ENCODE results near the gene IRF3. TPM values are rescaled to one million over a fixed set of nuclear protein-coding genes. Genes with fewer than 3 reads are reported as not detected.

The IRF3 gene
- total RNA-seq, 1 experiment from 2014 or later: 107 TPM

DNA sequence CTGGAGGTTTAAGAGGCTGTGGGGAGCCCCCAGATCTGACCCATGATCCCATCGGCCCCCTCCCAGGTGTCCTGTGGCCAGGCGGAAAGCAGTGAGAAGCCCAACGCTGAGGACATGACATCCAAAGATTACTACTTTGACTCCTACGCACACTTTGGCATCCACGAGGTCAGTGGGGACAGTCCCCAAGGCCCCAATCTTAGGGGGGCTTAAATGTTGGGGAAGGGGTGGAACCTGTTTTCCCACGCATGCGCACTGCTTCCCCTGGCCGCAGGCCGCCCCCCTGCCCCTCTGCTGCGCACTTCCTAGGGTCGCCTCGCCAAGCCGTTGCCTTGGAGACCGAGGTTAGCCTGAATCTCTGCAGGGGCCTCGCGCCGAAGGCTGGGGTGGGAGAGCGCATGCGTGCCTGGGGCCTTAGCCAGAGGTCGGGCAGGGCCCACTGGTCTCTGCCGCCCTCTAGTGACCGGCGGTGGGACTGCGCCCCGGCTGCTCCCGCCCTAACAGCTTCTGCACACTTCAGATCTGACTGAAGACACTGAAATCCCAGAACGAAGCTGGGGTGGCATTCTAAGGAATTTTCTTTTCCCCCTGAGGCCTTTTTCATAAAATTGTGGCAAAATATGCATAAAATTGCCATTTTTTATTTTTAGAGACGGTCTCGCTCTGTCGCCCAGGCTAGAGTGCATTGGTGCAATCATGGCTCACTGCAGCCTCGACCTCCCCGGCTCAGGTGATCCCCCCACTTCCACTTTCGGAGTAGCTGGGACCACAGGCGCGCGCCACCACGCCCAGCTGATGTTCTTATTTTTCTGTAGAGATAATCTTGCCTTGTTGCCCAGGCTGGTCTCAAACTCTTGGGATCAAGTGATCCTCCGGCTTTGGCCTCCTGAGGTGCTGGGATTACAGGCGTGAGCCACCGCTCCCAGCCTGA, 15.0 kb upstream of the IRF3 start:
- peak; percentile 100 for DNase-seq
- no peaks in the 10 kb centered on the region for H3K27me3 ChIP-seq (ENCODE audit: control insufficient read depth, insufficient read depth, low read length)
- H3K4me3 ChIP-seq (ENCODE audit: insufficient read depth, low read depth, low read length): no peak overlapping the region
- H3K36me3 ChIP-seq (replicated peaks; ENCODE audit: control insufficient read depth, insufficient read depth, low read length): peaks cover 24% of the 10 kb centered on the region

DNA sequence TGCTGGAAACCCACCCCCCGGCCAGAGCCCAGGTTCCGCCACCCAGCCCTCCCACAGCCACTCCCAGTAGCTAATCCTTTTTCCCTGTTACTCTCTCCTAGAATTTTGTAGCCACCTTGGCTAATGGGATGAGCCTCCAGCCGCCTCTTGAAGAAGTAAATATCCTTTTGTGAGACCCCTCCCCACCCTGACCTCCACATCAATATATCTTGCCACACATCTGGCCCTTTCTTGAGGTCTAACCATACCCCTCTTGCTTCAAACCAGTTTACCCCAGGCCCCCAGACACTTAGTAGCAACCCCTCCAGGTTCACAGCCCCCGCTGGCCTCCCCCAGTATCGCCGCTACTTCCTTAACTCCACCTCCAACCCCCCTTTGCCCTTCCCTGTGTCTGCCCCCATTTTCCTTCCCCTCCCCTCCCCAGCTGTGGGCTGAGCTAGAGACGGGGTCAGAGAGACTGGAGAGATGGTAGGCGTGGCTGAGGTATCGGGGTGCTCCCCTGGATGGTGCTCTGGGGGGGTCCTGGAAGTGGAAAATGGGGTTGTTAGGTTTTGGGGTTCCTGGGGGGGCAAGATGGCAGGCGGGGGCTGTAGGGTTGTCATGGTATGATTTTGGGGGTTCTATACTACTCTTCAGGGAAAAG, 14.2 kb upstream of the IRF3 start:
- Histone ChIP-seq H3K27me3 (ENCODE audit: control insufficient read depth, insufficient read depth, low read length) (no peaks in the 10 kb centered on the region), H3K36me3 (replicated peaks; ENCODE audit: control insufficient read depth, insufficient read depth, low read length) (peaks cover 17% of the 10 kb centered on the region), H3K4me3 (ENCODE audit: insufficient read depth, low read depth, low read length) (no peak overlapping the region)
- DNase-seq: peak; percentile 51

DNA sequence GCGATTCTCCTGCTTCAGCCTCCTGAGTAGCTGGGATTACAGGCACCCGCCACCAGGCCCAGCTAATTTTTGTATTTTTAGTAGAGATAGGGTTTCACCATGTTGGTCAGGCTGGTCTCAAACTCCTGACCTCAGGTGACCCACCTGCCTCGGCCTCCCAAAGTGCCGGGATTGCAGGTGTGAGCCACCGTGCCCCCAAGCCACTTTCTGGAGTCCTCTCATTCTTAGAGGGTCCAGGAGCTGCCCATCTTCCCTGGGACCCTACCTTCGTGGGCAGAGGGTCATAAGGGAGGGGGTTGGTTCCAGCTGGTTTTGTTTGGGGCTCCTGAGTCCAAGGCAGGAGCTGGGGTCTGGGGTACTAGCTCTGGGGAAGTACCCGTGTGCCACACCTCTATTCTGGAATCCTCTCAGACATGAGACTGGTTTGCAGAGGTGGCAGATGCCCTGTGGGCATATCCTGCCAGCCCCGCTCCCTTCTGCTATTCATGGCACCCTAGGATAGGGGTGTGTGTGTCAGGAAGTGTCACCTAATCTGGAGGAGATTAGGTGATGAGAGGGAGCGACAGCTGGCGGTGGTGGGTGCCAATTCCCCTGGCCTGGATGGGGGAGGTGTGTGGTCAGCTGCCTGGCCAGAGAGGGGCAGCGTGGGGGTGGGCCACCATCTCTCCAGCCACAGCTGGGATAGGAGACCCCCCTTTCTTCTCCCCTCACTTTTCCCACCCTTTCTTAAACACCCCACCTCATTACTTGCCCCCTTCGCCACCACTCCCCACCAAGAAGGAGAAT, 13.5 kb upstream of the IRF3 start:
- peaks cover 14% of the 10 kb centered on the region for H3K36me3 ChIP-seq (replicated peaks; ENCODE audit: control insufficient read depth, insufficient read depth, low read length)
- no peaks in the 10 kb centered on the region for H3K27me3 ChIP-seq (ENCODE audit: control insufficient read depth, insufficient read depth, low read length)
- DNase-seq: no peak
- H3K4me3 ChIP-seq (ENCODE audit: insufficient read depth, low read depth, low read length): no peak overlapping the region

DNA sequence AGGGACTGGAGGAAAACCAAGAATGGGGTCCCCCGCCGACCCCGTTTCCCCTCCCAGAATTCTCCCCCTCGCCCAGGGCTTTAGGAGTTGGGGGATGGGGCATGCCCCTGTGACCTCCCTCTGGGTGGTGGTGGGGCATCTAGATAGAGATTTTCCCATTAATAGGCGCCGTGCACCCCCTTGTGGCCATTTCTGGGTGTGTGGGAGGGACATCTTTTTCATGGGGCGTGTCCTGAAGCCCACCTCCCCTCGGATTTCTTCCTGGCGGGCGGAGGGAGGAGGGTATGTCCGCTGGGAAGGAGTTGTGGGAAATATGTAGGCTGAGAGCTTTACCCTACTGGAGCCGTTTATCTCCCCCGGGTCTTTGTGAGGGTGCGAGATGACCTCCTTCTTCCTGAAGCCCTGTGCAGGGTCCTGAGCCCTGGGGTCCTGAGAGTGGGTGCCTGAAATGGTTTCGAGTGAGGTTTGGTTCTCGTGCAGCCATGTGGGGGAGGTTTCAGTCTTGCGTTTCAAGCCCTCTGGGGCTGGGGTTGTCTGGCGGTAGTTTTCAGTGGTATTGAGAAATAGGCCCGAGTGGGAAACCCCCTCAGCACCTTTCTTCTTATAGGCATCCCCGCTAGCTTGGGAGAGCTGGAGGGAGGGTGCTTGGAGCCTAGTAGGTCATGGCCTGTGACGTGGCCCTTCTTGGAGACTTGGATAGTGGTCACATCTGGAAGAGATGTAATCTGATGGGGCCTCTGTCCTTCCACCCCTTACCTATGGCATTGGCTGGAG, 12.4 kb upstream of the IRF3 start:
- Histone ChIP-seq H3K36me3 (replicated peaks; ENCODE audit: control insufficient read depth, insufficient read depth, low read length) (peaks cover 16% of the 10 kb centered on the region), H3K27me3 (ENCODE audit: control insufficient read depth, insufficient read depth, low read length) (no peaks in the 10 kb centered on the region), H3K4me3 (ENCODE audit: insufficient read depth, low read depth, low read length) (peak overlapping the region; percentile 100)
- peak; percentile 88 for DNase-seq

DNA sequence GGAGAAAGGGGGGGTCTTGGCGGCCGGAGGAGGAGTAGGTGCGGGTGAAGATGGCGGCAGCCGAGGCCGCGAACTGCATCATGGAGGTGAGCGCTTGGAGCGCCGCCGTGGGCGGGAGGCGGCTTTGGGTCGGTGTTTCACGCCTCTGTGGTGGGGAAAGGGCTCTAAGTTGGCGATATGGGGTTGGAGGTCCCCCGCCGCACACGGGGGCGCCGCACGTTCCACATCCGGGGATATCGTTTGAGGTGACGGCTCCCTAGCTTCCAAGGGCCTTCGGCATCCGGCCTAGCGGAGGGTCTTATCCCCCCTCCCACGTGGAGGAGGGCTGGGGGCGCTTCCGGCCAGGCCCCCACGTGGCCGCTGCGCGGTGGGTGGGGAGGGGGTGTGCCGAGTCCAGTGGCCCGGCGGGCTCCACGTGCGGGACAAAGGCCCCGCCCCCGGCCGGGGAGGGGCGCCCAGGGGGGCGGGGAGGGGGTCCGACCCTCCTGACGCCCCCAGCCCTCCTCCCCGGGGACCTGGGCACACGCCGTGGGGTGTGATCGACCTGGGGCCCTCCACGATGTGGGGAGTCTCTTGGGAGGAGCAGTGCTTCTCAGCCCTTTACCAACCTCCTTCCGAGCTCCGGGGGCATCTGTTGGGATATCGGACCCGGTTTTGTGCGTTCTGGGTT, 11.7 kb upstream of the IRF3 start, which contains the start of gene PRMT1:
Gene PRMT1 (plus strand): TSS at position 41 of the 670 bp plus-strand sequence. CDS start 10 bp downstream, at position 51.
- DNase-seq: peak; percentile 90
- Histone ChIP-seq H3K36me3 (replicated peaks; ENCODE audit: control insufficient read depth, insufficient read depth, low read length) (peaks cover 14% of the 10 kb centered on the region), H3K27me3 (ENCODE audit: control insufficient read depth, insufficient read depth, low read length) (no peaks in the 10 kb centered on the region), H3K4me3 (ENCODE audit: insufficient read depth, low read depth, low read length) (peak within 1 kb of the TSS; percentile 100)

DNA sequence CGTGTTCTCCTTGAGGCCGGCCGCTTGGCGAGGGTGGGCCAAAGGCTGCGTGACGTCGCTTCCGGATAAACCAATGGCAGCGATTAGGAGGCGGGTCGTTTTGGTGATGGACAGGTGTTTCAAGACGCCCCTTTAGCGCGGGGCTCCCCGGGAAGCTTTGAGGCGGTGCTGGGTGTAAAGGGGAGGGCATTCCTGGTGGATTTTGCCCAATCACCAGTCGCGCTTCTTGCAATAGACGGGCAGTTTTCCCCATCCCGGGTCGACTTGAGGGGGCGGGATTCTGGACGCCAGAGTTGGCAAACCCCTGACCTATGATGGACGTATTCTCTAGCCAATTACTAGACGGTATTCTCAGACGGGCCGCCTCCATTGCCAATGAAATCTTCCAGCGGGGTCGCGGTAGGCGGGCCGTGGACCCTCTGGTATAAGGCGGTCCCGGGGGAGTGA, 11.2 kb upstream of the IRF3 start:
- no peaks in the 10 kb centered on the region for H3K27me3 ChIP-seq (ENCODE audit: control insufficient read depth, insufficient read depth, low read length)
- peaks cover 9% of the 10 kb centered on the region for H3K36me3 ChIP-seq (replicated peaks; ENCODE audit: control insufficient read depth, insufficient read depth, low read length)
- DNase-seq: peak; percentile 98
- peak overlapping the region; percentile 100 for H3K4me3 ChIP-seq (ENCODE audit: insufficient read depth, low read depth, low read length)

DNA sequence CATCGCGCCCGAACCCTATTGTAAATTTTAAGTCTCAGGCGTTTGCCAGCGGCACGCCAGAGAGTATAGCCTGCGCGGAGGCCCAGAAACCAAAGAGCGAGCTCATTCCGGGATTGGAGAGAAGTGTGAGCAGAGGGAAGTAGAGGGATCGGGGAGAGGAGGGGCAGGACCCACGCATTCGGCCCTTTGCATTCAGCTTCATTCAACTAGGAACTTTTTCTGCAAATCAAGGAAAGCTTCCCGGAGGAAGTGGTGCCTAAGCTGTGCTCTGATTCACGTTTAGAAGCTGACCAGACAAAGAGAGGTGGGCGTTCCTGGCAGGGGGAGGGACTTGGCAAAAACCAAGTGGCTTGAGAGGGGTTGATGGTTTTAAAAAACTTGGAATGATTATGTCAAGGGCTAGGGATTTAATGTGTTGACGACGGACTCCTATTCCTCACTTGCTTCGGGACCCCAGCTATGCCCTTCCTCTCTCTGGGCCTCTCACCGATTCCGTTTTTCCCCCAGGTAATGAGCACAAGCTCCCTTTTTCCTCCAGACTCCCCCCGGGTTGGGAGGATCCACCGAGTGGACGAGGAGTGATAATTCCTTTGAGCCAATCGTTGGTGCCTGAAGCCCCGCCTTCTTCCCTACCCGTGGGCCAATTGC, 10.6 kb upstream of the IRF3 start:
- H3K36me3 ChIP-seq (replicated peaks; ENCODE audit: control insufficient read depth, insufficient read depth, low read length): peaks cover 7% of the 10 kb centered on the region
- H3K27me3 ChIP-seq (ENCODE audit: control insufficient read depth, insufficient read depth, low read length): no peaks in the 10 kb centered on the region
- DNase-seq: peak; percentile 94
- H3K4me3 ChIP-seq (ENCODE audit: insufficient read depth, low read depth, low read length): peak overlapping the region; percentile 55

DNA sequence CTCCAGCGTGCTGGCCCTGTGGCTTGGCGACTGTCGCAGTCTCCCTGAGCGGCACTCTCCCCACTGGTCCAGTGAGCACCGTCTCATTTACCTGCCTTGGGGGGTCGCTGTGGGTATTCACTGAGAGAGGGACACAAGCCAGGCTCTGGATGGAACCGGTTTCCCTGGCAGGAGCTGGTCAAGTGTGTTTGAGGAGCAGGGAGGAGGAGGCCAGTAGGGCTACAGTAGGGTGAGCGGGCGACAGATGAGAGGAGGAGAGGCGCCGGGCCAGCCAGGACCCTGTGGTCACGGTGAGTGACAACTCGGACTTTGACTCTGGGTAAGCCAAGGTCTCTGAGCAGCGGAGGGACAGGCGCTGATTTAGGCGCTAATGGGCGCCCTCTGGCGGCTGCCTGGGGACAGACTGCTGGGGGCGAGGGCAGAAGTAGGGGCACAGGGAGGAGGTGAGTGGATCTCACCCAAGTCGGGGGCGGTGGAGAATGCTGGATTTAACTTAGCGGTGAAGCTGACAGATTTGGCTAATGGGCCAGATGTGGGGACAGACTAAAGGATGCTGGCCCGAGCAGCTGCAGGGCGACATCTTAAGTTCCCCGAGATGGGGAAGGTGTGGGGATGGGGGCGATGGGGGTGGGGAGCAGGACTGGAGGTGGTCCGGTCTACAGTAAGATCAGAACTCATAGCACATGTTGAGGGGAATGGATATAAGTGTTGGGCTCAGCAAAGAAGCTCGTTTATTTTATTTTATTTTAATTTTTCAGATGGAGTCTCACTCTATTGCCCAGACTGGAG, 6.7 kb upstream of the IRF3 start:
- Histone ChIP-seq H3K27me3 (ENCODE audit: control insufficient read depth, insufficient read depth, low read length) (no peaks in the 10 kb centered on the region), H3K36me3 (replicated peaks; ENCODE audit: control insufficient read depth, insufficient read depth, low read length) (peaks cover 9% of the 10 kb centered on the region), H3K4me3 (ENCODE audit: insufficient read depth, low read depth, low read length) (peak overlapping the region; percentile 21)
- DNase-seq: peak; percentile 96

DNA sequence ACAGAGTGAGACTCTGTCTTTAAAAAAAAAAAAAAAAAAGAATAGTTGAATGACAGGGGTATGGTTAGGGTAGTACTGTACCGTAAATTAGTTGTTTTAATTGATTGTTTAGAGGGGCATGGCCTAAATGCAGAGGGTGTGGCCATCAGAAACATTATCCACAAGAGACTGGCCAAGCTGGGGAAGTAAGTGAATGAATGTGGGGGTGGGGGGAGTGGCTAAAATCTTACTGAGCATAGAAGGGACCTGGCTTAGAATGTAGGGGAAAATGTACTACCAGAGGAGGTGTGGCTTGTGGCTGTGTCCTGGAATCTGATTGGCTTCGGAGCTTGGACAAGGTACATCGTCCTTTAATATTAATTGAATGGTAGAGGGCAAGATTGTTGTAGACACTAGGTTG, 3.9 kb upstream of the IRF3 start:
- Histone ChIP-seq H3K4me3 (ENCODE audit: insufficient read depth, low read depth, low read length) (no peak overlapping the region), H3K36me3 (replicated peaks; ENCODE audit: control insufficient read depth, insufficient read depth, low read length) (peaks cover 12% of the 10 kb centered on the region), H3K27me3 (ENCODE audit: control insufficient read depth, insufficient read depth, low read length) (no peaks in the 10 kb centered on the region)
- no peak for DNase-seq

DNA sequence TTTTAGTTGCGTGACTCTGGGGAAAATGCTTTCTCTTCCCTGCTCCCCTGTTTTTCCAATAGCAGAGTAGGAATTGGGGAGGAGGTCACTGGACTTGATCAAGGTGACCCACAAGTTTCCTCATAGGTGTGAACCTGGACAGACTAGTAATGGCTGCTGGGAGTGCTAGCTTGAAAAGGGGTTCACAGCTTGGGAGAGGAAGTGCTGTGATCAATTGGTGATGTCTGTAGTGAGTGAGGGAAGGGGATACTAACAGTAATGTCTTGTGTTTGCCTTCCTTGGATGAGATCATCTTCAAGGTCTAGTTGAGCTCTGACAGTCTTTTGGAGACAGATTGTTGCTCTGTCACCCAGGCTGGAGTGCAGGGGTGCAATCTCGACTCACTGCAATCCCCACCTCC, 1.8 kb upstream of the IRF3 start:
- no peak overlapping the region for H3K4me3 ChIP-seq (ENCODE audit: insufficient read depth, low read depth, low read length)
- no peaks in the 10 kb centered on the region for H3K27me3 ChIP-seq (ENCODE audit: control insufficient read depth, insufficient read depth, low read length)
- DNase-seq: no peak
- peaks cover 14% of the 10 kb centered on the region for H3K36me3 ChIP-seq (replicated peaks; ENCODE audit: control insufficient read depth, insufficient read depth, low read length)

DNA sequence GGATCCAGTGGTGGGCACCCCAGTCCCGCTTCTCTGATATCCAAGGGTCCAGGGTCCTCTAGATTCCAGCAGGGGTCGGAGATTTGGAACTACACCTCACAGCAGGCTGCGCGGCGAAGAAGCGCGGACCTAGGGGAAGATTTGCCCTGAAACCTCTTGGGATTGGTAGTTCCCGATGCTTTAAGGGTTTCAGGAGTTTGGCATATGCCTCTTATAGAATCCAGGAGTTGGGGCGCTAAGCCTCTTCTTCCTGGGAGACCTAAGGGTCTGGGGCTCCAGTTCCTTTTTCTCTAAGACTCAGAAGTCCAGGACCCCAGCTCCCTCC, 425 bp upstream of the IRF3 start:
- peaks cover 25% of the 10 kb centered on the region for H3K36me3 ChIP-seq (replicated peaks; ENCODE audit: control insufficient read depth, insufficient read depth, low read length)
- H3K27me3 ChIP-seq (ENCODE audit: control insufficient read depth, insufficient read depth, low read length): no peaks in the 10 kb centered on the region
- H3K4me3 ChIP-seq (ENCODE audit: insufficient read depth, low read depth, low read length): peak overlapping the region; percentile 90
- no peak for DNase-seq

DNA sequence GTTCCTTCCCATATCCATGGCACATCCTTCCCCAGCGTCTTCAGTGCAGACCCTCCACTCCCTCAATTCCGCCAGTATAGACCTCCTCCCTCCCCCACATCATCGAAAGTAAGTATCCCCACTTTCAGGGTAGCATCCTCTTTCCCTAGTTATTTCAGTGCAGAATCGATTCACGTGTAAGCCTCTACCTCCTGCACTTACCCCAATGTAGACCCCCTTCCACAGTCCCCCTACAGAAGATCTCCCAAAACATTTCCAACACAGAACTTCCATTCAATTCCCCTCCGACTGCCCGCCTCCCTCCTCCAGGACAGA, 664 bp downstream of the IRF3 start:
- H3K4me3 ChIP-seq (ENCODE audit: insufficient read depth, low read depth, low read length): peak overlapping the region; percentile 90
- peaks cover 33% of the 10 kb centered on the region for H3K36me3 ChIP-seq (replicated peaks; ENCODE audit: control insufficient read depth, insufficient read depth, low read length)
- no peak for DNase-seq
- no peaks in the 10 kb centered on the region for H3K27me3 ChIP-seq (ENCODE audit: control insufficient read depth, insufficient read depth, low read length)

Measured in H7 (cell line).